DOHH2 (cell line): ENCODE data around the gene TMEM156.

Experiments used
- H3F3A ChIP-seq: fragments of 200-600 bp; sonication (generic), shearing (Covaris generic); 2 replicates; pipeline ENCODE4 v1.6.0; 2016; ENCODE audit warnings: antibody characterized with exemption, mild to moderate bottlenecking; ENCODE audit not compliant: control insufficient read depth, insufficient read depth
- H3K27ac ChIP-seq: fragments of 200-600 bp; sonication (generic); 2 replicates; pipeline ENCODE4 v1.5.1; 2014; ENCODE audit warnings: low read depth, mild to moderate bottlenecking, low read length, moderate library complexity
- H3K27me3 ChIP-seq: fragments of 200-600 bp; sonication (generic); 2 replicates; pipeline ENCODE4 v1.6.1; 2014; ENCODE audit warnings: mild to moderate bottlenecking, low read length, mixed read lengths; ENCODE audit not compliant: control insufficient read depth
- H3K36me3 ChIP-seq: fragments of 200-600 bp; sonication (generic); 2 replicates; pipeline ENCODE4 v1.6.1; 2014; ENCODE audit warnings: mild to moderate bottlenecking, low read length, moderate library complexity, mixed read lengths; ENCODE audit not compliant: control insufficient read depth
- H3K4me1 ChIP-seq: fragments of 200-600 bp; sonication (generic); 2 replicates; pipeline ENCODE4 v1.6.1; 2014; ENCODE audit warnings: mild to moderate bottlenecking, low read length, mixed read lengths; ENCODE audit not compliant: control insufficient read depth
- H3K4me2 ChIP-seq: fragments of 200-600 bp; sonication (generic); 2 replicates; pipeline ENCODE4 v1.6.0; 2014; ENCODE audit warnings: mild to moderate bottlenecking, low read length, moderate library complexity
- H3K4me3 ChIP-seq: fragments of 200-600 bp; sonication (generic); 2 replicates; pipeline ENCODE4 v1.5.1; 2014; ENCODE audit warnings: mild to moderate bottlenecking, low read length, mixed read lengths
- H3K79me2 ChIP-seq: fragments of 200-600 bp; sonication (generic); 2 replicates; pipeline ENCODE4 v1.6.1; 2014; ENCODE audit warnings: mild to moderate bottlenecking, low read length, mixed read lengths; ENCODE audit not compliant: control insufficient read depth
- H3K9me2 ChIP-seq: fragments of 200-600 bp; sonication (generic); replicated peaks from 2 replicates; pipeline ENCODE4 v1.6.1; 2014; ENCODE audit warnings: mild to moderate bottlenecking, low read length, mixed read lengths; ENCODE audit not compliant: control insufficient read depth
- H3K9me3 ChIP-seq: fragments of 200-600 bp; sonication (generic); 2 replicates; pipeline ENCODE4 v1.6.1; 2014; ENCODE audit warnings: antibody characterized with exemption, low read length, mixed read lengths; ENCODE audit not compliant: control insufficient read depth, insufficient read depth
- H4K20me1 ChIP-seq: fragments of 200-600 bp; sonication (generic); 2 replicates; pipeline ENCODE4 v1.6.0; 2014; ENCODE audit warnings: low read depth, mild to moderate bottlenecking, antibody characterized with exemption, low read length, moderate library complexity; ENCODE audit not compliant: control insufficient read depth, insufficient read depth
- EZH2phosphoT487 ChIP-seq: fragments of 200-600 bp; sonication (generic); IDR thresholded peaks from 2 replicates; pipeline ENCODE4 v1.6.1; 2017; ENCODE audit warnings: borderline replicate concordance, mild to moderate bottlenecking, antibody characterized with exemption, low read length, moderate library complexity, mixed read lengths
- TF ChIP-seq, protein P1 (sequence below): fragments of 200-600 bp; sonication (generic); IDR thresholded peaks from one replicate; pipeline ENCODE4 v1.5.1; 2014; ENCODE audit warnings: antibody characterized with exemption, mild to moderate bottlenecking, low read depth, low read length; ENCODE audit not compliant: poor library complexity, severe bottlenecking

Gene TMEM156

DNA sequence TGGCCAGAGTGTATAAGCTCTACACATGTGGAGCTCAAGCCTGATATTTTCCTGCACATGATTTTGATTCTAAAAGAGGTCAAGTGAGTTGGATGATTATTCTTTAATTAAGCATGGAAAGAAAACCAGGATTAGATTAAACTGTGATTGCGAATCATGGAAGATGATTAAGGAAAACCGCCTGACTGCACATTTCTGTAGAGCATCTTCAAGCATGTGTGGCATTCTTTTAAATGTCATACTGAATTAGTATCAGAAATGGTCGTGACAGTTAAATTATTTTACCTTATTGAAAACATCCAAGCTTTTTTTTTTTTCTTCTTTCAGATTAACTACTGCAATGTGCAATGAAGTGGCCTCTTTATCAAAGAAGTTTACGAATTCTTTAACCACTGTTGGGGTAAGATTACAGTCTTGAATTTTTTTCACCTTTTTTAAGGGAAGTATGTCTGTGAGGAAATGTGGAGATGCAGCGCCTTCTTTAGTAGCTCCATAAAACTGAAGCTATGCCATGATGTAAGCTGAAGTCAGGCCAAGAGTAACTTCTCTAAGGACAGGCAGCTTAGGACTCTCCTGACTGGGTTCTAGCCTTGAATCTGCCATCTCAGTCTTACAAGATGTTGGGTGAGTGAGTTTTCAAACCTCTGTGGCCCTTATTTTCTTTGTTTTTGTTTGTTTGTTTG lies 96.7 kb downstream of the TMEM156 start:
- H3K4me2 ChIP-seq: no peak overlapping the region
- no peak overlapping the region for H3K4me3 ChIP-seq
- H3K9me2 ChIP-seq: no peaks in the 10 kb centered on the region
- H3K9me3 ChIP-seq: no peaks in the 10 kb centered on the region
- H3K79me2 ChIP-seq: no peaks in the 10 kb centered on the region
- no peaks in the 10 kb centered on the region for H3K27me3 ChIP-seq
- no peak overlapping the region for H3K27ac ChIP-seq
- H3K36me3 ChIP-seq: no peaks in the 10 kb centered on the region
- H3F3A ChIP-seq: no peaks in the 10 kb centered on the region
- H4K20me1 ChIP-seq: no peaks in the 10 kb centered on the region
- TF ChIP-seq EZH2phosphoT487: no peak
- TF ChIP-seq, protein P1, sequence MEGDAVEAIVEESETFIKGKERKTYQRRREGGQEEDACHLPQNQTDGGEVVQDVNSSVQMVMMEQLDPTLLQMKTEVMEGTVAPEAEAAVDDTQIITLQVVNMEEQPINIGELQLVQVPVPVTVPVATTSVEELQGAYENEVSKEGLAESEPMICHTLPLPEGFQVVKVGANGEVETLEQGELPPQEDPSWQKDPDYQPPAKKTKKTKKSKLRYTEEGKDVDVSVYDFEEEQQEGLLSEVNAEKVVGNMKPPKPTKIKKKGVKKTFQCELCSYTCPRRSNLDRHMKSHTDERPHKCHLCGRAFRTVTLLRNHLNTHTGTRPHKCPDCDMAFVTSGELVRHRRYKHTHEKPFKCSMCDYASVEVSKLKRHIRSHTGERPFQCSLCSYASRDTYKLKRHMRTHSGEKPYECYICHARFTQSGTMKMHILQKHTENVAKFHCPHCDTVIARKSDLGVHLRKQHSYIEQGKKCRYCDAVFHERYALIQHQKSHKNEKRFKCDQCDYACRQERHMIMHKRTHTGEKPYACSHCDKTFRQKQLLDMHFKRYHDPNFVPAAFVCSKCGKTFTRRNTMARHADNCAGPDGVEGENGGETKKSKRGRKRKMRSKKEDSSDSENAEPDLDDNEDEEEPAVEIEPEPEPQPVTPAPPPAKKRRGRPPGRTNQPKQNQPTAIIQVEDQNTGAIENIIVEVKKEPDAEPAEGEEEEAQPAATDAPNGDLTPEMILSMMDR: no peak
- H3K4me1 ChIP-seq: no peaks in the 10 kb centered on the region

- Histone ChIP-seq H3K27me3 (no peaks in the 10 kb centered on the region), H3K27ac (no peak overlapping the region), H3K79me2 (no peaks in the 10 kb centered on the region), H4K20me1 (no peaks in the 10 kb centered on the region), H3F3A (no peaks in the 10 kb centered on the region), H3K4me1 (no peaks in the 10 kb centered on the region), H3K9me2 (no peaks in the 10 kb centered on the region), H3K4me2 (no peak overlapping the region), H3K9me3 (no peaks in the 10 kb centered on the region), H3K4me3 (no peak overlapping the region), H3K36me3 (no peaks in the 10 kb centered on the region)
- TF ChIP-seq, protein P1: no peak
- TF ChIP-seq EZH2phosphoT487: no peak
Observed at GRCh38 chr4:38931125-38931524, 101.1 kb downstream of the TMEM156 start.

DNA sequence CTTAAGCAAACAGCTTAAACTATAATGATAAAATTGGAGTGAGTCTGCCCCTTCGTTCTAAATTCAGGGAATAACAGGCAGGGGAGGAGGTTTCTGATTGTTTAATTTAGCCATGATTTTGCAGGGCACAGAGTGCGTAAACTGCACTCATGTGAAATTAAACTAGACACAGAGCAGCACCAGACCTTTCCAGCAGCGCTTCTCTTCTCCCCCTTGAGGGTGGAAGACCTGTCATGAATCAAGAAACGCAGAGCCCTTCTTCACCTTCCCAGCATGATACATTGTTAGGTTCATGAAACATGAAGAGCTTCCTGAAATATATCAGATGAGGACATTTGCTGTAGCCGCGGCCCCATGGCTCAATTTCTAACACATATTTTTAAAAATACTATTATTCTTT lies 101.5 kb downstream of the TMEM156 start:
- no peak overlapping the region for H3K4me3 ChIP-seq
- H3K9me3 ChIP-seq: no peaks in the 10 kb centered on the region
- H3F3A ChIP-seq: no peaks in the 10 kb centered on the region
- no peaks in the 10 kb centered on the region for H3K27me3 ChIP-seq
- H4K20me1 ChIP-seq: no peaks in the 10 kb centered on the region
- H3K4me2 ChIP-seq: no peak overlapping the region
- TF ChIP-seq, protein P1: no peak
- no peak for TF ChIP-seq EZH2phosphoT487
- no peaks in the 10 kb centered on the region for H3K36me3 ChIP-seq
- no peaks in the 10 kb centered on the region for H3K9me2 ChIP-seq
- H3K4me1 ChIP-seq: no peaks in the 10 kb centered on the region
- H3K27ac ChIP-seq: no peak overlapping the region
- no peaks in the 10 kb centered on the region for H3K79me2 ChIP-seq

DNA sequence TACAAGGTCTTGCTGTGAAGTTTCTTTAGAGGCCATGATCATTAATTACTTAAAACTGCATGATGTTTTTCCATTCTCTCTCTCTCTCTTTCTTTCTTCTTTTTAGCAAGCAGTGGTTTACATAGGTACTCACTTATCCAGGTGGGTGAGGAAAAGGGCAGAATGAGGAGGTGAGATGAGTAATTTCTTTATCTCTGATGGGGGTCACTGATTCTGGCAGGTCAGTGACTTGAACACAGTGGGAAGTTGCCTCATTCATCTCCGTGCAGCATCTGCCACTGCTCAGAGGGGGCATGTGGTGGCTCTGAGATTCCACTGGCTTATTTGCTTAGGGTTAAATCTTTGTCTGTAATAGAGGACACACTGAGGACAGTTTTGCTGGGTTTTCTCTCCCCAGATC lies 102.0 kb downstream of the TMEM156 start:
- no peaks in the 10 kb centered on the region for H4K20me1 ChIP-seq
- H3K36me3 ChIP-seq: no peaks in the 10 kb centered on the region
- no peaks in the 10 kb centered on the region for H3K79me2 ChIP-seq
- H3K9me3 ChIP-seq: no peaks in the 10 kb centered on the region
- no peaks in the 10 kb centered on the region for H3K9me2 ChIP-seq
- no peak overlapping the region for H3K4me2 ChIP-seq
- H3K4me1 ChIP-seq: no peaks in the 10 kb centered on the region
- H3K4me3 ChIP-seq: no peak overlapping the region
- H3F3A ChIP-seq: no peaks in the 10 kb centered on the region
- no peak overlapping the region for H3K27ac ChIP-seq
- H3K27me3 ChIP-seq: no peaks in the 10 kb centered on the region
- TF ChIP-seq, protein P1: no peak
- TF ChIP-seq EZH2phosphoT487: no peak
